GM12873 (cell line): Measurements from ENCODE around the gene GEMIN8.

Experiments
- TF ChIP-seq, protein P1 (sequence below): IDR thresholded peaks from 2 replicates; pipeline ENCODE4 v1.5.1; 2012; ENCODE audit warnings: low read depth, mild to moderate bottlenecking, moderate library complexity, low read length, control low read depth; ENCODE audit not compliant: insufficient read depth; ENCODE audit errors: missing control alignments

The GEMIN8 gene

DNA sequence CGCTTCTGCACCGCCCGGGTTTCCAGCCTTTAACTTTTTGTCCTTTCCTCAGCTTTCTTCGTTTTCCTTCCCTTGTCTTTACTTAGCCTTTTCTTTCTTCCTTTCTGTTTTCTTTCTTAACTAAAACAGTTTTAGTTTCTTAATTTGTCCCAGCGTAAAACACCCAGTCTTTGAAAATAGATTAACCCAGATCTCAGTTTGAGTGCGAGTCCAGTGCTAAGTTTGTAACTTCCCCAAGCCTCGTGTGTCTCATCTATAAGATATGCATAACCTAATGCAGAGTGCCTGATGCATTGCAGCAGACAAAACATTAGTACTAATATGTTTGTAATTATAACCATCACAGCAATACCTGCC is 460 bp upstream of the GEMIN8 start:
- TF ChIP-seq, protein P1, sequence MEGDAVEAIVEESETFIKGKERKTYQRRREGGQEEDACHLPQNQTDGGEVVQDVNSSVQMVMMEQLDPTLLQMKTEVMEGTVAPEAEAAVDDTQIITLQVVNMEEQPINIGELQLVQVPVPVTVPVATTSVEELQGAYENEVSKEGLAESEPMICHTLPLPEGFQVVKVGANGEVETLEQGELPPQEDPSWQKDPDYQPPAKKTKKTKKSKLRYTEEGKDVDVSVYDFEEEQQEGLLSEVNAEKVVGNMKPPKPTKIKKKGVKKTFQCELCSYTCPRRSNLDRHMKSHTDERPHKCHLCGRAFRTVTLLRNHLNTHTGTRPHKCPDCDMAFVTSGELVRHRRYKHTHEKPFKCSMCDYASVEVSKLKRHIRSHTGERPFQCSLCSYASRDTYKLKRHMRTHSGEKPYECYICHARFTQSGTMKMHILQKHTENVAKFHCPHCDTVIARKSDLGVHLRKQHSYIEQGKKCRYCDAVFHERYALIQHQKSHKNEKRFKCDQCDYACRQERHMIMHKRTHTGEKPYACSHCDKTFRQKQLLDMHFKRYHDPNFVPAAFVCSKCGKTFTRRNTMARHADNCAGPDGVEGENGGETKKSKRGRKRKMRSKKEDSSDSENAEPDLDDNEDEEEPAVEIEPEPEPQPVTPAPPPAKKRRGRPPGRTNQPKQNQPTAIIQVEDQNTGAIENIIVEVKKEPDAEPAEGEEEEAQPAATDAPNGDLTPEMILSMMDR: no peak

DNA sequence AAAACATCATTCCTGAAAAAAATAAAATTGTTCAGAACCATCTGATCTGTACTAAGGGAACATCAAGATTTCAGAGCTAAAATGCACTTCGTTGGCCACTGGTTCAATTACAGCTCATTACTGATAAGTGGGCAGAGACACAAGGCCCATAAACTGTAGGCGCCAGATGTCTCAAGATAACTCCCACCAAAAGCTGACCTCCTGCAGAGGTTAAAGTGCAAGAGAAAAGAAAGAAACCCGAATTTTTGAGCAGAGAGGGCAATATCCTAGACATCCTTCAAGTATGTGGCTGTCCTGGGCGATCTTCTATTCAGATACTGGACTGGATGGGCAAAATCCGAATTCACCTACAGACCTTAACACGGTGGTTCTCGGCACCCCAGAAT is 660 bp downstream of the GEMIN8 start:
- TF ChIP-seq, protein P1: no peak

DNA sequence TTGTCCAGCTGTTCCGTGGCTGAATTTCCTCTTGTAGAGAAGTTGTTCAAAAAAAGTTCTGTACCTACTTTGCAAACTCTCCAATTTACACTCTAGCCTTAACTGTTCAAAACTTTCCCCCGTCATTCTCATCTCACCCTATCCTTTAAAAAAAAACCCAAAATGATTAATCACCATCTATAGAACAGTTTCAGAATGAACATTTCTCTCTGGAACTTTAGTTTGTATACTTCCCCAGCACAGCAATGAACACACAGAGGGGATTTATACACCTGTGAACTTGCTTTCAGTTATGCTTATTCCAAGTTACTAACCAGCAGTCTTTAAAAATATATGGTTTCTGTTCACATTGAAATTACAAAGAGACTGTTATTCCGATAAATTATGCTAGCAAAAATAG is 1.2 kb downstream of the GEMIN8 start:
- TF ChIP-seq, protein P1: no peak

DNA sequence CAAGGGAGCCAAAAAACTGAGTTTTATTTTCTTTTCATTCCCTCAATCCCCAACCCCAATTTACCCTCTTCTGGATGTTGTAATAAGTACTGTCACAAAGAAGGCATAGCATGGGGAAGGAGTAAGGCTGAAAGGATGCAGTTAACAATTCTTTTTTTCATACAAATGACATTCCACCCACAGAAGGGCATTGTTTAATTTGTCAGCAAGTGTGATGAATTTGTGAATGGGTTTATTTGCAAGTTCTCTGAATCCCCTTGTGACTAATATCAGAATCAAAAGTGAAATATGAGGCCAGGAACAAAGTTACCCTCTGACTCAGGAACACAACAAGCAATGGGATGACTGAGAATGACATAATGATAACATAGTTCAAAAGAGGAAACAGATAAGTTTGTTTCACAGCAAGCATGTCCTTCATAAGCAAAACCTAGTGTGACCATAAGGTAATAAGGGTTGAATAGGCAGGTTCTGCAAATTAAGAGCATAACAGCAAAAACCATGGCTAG is 2.1 kb downstream of the GEMIN8 start:
- TF ChIP-seq, protein P1: no peak

DNA sequence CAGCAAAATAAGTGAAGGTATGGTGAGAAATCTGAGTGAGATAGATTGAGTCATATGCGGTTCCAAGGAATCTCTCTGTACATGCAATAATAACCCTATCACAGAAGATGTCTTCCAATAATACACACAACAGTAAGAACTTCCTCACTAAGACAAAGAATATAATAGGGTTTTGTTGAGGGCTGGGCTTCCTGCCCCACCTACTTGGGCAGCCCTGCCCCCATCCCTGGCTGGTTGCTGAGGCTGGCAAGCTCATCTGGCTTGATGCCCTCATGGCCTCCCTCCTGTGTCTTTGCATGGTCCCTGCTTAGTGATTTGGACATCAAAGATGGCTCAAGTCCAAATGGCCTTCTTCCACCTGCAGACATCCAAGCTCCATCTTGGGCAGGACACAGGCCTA is 2.7 kb downstream of the GEMIN8 start:
- TF ChIP-seq, protein P1: no peak

DNA sequence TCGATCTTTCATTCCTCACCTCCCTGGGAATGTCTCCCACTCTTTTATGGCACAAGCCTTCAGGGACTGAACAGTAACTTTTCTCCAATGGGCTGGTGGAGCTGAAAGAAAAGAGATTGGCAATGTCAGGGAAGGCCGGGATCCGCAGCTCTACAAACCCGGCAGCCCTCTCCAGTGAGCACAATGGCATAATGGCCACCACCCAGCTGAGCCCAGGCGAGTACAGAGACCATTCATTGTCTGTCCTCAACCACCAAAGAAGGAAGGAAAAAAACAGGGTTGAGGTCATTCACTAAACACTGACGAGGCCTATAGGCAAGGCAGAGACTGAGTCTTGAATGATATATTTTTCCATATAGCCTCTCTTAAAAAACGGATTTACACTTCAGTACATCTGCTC is 3.6 kb downstream of the GEMIN8 start:
- TF ChIP-seq, protein P1: no peak

DNA sequence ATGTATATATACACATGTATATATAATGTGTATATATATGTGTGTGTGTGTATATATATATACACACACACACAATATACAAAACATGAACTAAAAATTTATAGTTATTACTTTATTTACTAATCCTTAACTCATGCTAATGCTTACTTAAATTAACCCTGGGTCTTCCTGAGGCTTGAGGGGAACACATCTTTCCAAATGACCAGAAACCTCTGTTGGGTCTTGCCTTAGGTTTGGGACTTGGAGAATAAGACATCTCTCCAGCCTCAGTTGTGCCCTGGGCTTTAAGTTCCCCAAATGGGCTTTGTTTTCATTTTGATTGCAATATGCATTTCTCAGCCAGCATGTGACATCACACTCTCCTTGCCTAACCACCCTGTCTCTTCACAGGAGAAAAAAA is 7.7 kb downstream of the GEMIN8 start:
- TF ChIP-seq, protein P1: no peak
